ENCODE measurements around the gene DOLPP1. TPM values are rescaled to one million over a fixed set of nuclear protein-coding genes. Genes with fewer than 3 reads are reported as not detected.

DOLPP1 gene
- polyA plus RNA-seq, 1 of the 3 experiments (the other 2 are of a cell fraction): 19.9 TPM

DNA sequence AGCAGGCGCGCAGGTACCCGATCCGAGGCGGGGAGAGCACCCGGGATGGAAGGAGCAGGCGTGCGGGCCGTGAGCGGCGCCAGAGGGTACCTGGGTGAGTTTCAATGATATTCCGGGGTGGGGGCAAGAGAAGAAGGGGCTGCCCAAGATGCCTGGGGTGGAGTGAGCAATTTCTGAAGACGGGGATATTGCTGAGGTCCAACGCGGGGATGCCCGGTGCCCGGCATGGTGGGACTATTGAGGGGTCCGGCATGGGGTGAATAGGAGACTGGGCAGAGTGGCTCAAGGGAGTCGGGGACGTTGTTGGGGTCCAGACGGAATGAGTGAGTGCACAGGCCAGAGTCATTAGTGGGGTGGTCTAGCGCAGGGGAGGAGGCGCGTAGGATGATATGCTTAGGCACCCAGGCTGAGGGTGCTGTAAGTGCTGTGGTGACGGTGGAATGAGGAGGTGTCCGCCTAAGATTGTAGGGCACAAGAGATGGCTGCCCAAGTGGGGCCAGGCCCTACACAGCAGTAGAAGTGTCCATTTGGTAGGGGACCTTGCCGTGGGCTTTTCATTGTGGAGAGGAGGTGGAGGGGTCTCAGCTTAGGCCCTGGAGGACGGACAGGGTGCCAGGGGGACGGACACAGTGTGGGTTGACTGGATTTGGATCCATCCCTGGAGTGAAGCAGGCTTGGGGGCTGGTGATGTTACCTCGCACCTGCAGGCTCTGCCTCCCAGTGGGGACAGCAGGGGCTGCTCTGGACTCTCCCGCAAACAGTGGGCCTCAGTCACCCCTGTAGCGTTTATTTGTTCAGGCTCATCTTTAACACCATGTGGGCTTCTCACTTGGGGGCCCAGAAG is 43.8 kb upstream of the DOLPP1 start:
- ChIA-PET CTCF (interaction anchor here (0.8 to 1.3 kb wide), 2 partner anchors 8 to 9 kb away, joined by 3 to 4 read pairs; partner anchors contain the start of gene SH3GLB2), POLR2A (interaction anchor here (0.5 kb wide), 1 partner anchor 90 kb away, joined by 3 read pairs; no protein-coding TSS in a partner anchor)
- H3K79me2 ChIP-seq (ENCODE audit: insufficient read depth): peaks cover 37% of the 10 kb centered on the region
- no peaks in the 10 kb centered on the region for H3K9me2 ChIP-seq
- H3K9ac ChIP-seq: peak overlapping the region; percentile 85
- peak overlapping the region; percentile 37 to 60; a peak in 2 of 4 replicates for H3K27ac ChIP-seq (ENCODE audit: low read depth in 2 of 2, low read length in 1 of 2)
- H3K27me3 ChIP-seq (ENCODE audit: insufficient read depth): no peaks in the 10 kb centered on the region
- 7% methylated on average over 29 of the region's 32 CpGs for WGBS (ENCODE audit: low lambda C conversion rate)
- H3K4me3 ChIP-seq (ENCODE audit: low read depth in 2 of 2, low read length in 1 of 2): peak overlapping the region; percentile 88 to 93
- peaks cover 7 to 31% of the 10 kb centered on the region in 2 experiments; a peak in 3 of 4 replicates for H3K4me1 ChIP-seq (ENCODE audit: control insufficient read depth in 1 of 2, insufficient read depth in 2 of 2, low read depth in 1 of 2, low read length in 1 of 2)
- H4K20me1 ChIP-seq (ENCODE audit: insufficient read depth): peaks cover 4% of the 10 kb centered on the region; the same call in 1 of the 2 replicates
- H3F3A ChIP-seq (replicated peaks; ENCODE audit: insufficient read depth): no peaks in the 10 kb centered on the region
- peak overlapping the region; percentile 93 for H3K4me2 ChIP-seq
- H3K9me3 ChIP-seq: no peaks in the 10 kb centered on the region
- DNase-seq: no peak
- peaks cover 0 to 6% of the 10 kb centered on the region in 2 experiments for H3K36me3 ChIP-seq (replicated peaks in 1 of 2; ENCODE audit: control insufficient read depth in 1 of 2, insufficient read depth in 2 of 2, low read length in 1 of 2)
- TF ChIP-seq FOXM1 (IDR thresholded peaks at IDR 0.05; ENCODE audit: low read depth): no peak
- TF ChIP-seq, protein P1, sequence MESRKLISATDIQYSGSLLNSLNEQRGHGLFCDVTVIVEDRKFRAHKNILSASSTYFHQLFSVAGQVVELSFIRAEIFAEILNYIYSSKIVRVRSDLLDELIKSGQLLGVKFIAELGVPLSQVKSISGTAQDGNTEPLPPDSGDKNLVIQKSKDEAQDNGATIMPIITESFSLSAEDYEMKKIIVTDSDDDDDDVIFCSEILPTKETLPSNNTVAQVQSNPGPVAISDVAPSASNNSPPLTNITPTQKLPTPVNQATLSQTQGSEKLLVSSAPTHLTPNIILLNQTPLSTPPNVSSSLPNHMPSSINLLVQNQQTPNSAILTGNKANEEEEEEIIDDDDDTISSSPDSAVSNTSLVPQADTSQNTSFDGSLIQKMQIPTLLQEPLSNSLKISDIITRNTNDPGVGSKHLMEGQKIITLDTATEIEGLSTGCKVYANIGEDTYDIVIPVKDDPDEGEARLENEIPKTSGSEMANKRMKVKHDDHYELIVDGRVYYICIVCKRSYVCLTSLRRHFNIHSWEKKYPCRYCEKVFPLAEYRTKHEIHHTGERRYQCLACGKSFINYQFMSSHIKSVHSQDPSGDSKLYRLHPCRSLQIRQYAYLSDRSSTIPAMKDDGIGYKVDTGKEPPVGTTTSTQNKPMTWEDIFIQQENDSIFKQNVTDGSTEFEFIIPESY (IDR thresholded peaks at IDR 0.05; ENCODE audit: borderline replicate concordance, low read depth): no peak
- no peak for TF ChIP-seq RCOR1 (IDR thresholded peaks at IDR 0.05; ENCODE audit: low read length)
- TF ChIP-seq, protein P2, sequence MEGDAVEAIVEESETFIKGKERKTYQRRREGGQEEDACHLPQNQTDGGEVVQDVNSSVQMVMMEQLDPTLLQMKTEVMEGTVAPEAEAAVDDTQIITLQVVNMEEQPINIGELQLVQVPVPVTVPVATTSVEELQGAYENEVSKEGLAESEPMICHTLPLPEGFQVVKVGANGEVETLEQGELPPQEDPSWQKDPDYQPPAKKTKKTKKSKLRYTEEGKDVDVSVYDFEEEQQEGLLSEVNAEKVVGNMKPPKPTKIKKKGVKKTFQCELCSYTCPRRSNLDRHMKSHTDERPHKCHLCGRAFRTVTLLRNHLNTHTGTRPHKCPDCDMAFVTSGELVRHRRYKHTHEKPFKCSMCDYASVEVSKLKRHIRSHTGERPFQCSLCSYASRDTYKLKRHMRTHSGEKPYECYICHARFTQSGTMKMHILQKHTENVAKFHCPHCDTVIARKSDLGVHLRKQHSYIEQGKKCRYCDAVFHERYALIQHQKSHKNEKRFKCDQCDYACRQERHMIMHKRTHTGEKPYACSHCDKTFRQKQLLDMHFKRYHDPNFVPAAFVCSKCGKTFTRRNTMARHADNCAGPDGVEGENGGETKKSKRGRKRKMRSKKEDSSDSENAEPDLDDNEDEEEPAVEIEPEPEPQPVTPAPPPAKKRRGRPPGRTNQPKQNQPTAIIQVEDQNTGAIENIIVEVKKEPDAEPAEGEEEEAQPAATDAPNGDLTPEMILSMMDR (IDR thresholded peaks at IDR 0.05): no peak
- no peak for TF ChIP-seq GATA2 (CRISPR knock-in tag; IDR thresholded peaks at IDR 0.05)
- TF ChIP-seq RXRA (IDR thresholded peaks at IDR 0.05; ENCODE audit: borderline replicate concordance, low read depth): no peak
- TF ChIP-seq SIN3A (IDR thresholded peaks at IDR 0.05; ENCODE audit: borderline replicate concordance, low read depth, low read length): no peak
- H2AFZ ChIP-seq (ENCODE audit: low read depth): peak overlapping the region; percentile 92

DNA sequence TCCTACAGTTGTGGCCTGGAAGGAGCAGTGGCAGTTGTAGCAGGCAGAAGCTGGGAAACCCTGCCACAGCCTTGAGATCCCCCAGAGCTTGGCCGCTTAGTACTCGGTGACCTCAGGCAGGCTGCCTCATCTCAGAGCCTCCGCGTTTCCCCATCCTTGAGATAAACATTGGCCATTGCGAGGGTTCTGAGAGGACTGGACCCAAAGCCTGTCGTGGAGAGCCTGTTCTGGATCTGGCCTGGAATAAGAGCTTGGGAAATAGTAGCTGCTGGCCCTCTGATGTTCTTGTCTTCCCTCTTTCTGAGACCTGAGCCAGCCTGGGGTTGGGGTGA is 43.2 kb upstream of the DOLPP1 start:
- H3K4me2 ChIP-seq: peak overlapping the region; percentile 93
- ChIA-PET CTCF (interaction anchor here (0.8 to 1.3 kb wide), 2 partner anchors 8 to 10 kb away, joined by 3 to 4 read pairs; partner anchors contain the start of gene SH3GLB2), POLR2A (interaction anchor here (0.5 kb wide), 1 partner anchor 90 kb away, joined by 3 read pairs; no protein-coding TSS in a partner anchor)
- H3K27me3 ChIP-seq (ENCODE audit: insufficient read depth): no peaks in the 10 kb centered on the region
- no peak for DNase-seq
- H3K4me3 ChIP-seq (ENCODE audit: low read depth in 2 of 2, low read length in 1 of 2): peak overlapping the region; percentile 88 to 93; a peak in 3 of 4 replicates
- H3K27ac ChIP-seq (ENCODE audit: low read depth in 2 of 2, low read length in 1 of 2): no peak overlapping the region
- peaks cover 7 to 36% of the 10 kb centered on the region in 2 experiments; a peak in 3 of 4 replicates for H3K4me1 ChIP-seq (ENCODE audit: control insufficient read depth in 1 of 2, insufficient read depth in 2 of 2, low read depth in 1 of 2, low read length in 1 of 2)
- no peaks in the 10 kb centered on the region for H3K9me3 ChIP-seq
- H4K20me1 ChIP-seq (ENCODE audit: insufficient read depth): peaks cover 4% of the 10 kb centered on the region; the same call in 1 of the 2 replicates
- WGBS (ENCODE audit: low lambda C conversion rate): 73% methylated on average over 6 of the region's 6 CpGs
- no peaks in the 10 kb centered on the region for H3F3A ChIP-seq (replicated peaks; ENCODE audit: insufficient read depth)
- TF ChIP-seq RCOR1 (IDR thresholded peaks at IDR 0.05; ENCODE audit: low read length) (no peak), CHD2 (IDR thresholded peaks at IDR 0.05; ENCODE audit: low read length, partially characterized antibody) (no peak), FOXJ3 (CRISPR knock-in tag; IDR thresholded peaks at IDR 0.05) (no peak), YY1 (IDR thresholded peaks at IDR 0.05; ENCODE audit: low read depth) (no peak), FOXM1 (IDR thresholded peaks at IDR 0.05; ENCODE audit: low read depth) (no peak), NRF1 (IDR thresholded peaks at IDR 0.05; ENCODE audit: low read depth, low read length) (no peak), SIN3A (IDR thresholded peaks at IDR 0.05; ENCODE audit: borderline replicate concordance, low read depth, low read length) (no peak), POLR2AphosphoS5 (IDR thresholded peaks at IDR 0.05; ENCODE audit: low read depth, low read length) (no peak), FOSL2 (IDR thresholded peaks at IDR 0.05; ENCODE audit: borderline replicate concordance, low read depth) (no peak)
- TF ChIP-seq, protein P3, sequence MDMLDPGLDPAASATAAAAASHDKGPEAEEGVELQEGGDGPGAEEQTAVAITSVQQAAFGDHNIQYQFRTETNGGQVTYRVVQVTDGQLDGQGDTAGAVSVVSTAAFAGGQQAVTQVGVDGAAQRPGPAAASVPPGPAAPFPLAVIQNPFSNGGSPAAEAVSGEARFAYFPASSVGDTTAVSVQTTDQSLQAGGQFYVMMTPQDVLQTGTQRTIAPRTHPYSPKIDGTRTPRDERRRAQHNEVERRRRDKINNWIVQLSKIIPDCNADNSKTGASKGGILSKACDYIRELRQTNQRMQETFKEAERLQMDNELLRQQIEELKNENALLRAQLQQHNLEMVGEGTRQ (IDR thresholded peaks at IDR 0.05; ENCODE audit: borderline replicate concordance, low read depth, low read length): no peak
- TF ChIP-seq, protein P1 (IDR thresholded peaks at IDR 0.05; ENCODE audit: borderline replicate concordance, low read depth): no peak
- peaks cover 0 to 11% of the 10 kb centered on the region in 2 experiments for H3K36me3 ChIP-seq (replicated peaks in 1 of 2; ENCODE audit: control insufficient read depth in 1 of 2, insufficient read depth in 2 of 2, low read length in 1 of 2)
- H2AFZ ChIP-seq (ENCODE audit: low read depth): no peak overlapping the region
- no peaks in the 10 kb centered on the region for H3K9me2 ChIP-seq
- peaks cover 37% of the 10 kb centered on the region for H3K79me2 ChIP-seq (ENCODE audit: insufficient read depth)
- no peak overlapping the region for H3K9ac ChIP-seq

Measured in SK-N-SH (cell line).